Measurements from ENCODE around the gene RPS6KA4.

Gene RPS6KA4

DNA sequence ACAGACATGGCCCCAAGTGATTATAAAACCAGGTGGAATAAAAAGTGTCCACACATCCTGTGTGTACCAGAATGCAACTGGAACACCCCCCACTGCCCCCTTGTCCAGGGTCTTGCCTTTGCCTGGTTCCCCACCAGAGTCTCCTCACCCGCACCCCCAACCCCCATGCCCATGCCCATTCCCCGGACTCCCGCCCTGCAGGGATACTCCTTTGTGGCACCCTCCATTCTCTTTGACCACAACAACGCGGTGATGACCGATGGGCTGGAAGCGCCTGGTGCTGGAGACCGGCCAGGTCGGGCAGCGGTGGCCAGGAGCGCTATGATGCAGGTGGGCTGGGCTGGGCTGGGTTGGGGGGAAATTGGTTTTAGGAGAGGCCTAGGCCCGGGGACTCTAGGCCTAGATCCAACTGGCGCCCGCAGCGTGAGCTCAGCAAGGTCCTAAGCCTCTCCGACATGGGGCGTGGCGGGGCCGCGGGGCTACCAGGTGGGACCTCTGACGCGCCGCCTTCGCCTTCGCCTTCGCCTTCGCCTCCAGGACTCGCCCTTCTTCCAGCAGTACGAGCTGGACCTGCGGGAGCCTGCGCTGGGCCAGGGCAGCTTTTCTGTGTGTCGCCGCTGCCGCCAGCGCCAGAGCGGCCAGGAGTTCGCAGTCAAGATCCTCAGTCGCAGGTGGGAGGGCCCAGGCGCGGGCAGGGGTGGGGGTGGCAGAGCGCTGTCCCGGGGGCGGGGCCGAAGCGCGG, 9.1 kb downstream of the RPS6KA4 start:
- Histone ChIP-seq H3K27me3 (ENCODE audit: insufficient read depth, low read depth) (no peaks in the 10 kb centered on the region), H3K79me2 (ENCODE audit: insufficient read depth, low read depth) (no peaks in the 10 kb centered on the region), H3K36me3 (ENCODE audit: insufficient read depth) (no peaks in the 10 kb centered on the region), H2AFZ (ENCODE audit: low read depth) (no peak overlapping the region), H3K4me2 (no peak overlapping the region), H3K4me3 (IDR thresholded peaks at IDR 0.05; ENCODE audit: insufficient read depth, low read depth, low read length) (no peak overlapping the region), H3K9ac (no peak overlapping the region), H4K20me1 (ENCODE audit: insufficient read depth) (no peaks in the 10 kb centered on the region), H3K4me1 (ENCODE audit: low read depth, poor library complexity, severe bottlenecking) (no peaks in the 10 kb centered on the region), H3K27ac (no peak overlapping the region)
- TF ChIP-seq CTCF (conservative IDR thresholded peaks at IDR 0.05; ENCODE audit: low read depth, low read length) = no peak

- no peak overlapping the region for H3K27ac ChIP-seq
- H3K27me3 ChIP-seq (ENCODE audit: insufficient read depth, low read depth) = no peaks in the 10 kb centered on the region
- no peaks in the 10 kb centered on the region for H3K4me1 ChIP-seq (ENCODE audit: low read depth, poor library complexity, severe bottlenecking)
- no peak for TF ChIP-seq CTCF (conservative IDR thresholded peaks at IDR 0.05; ENCODE audit: low read depth, low read length)
- H3K79me2 ChIP-seq (ENCODE audit: insufficient read depth, low read depth) = no peaks in the 10 kb centered on the region
- H3K36me3 ChIP-seq (ENCODE audit: insufficient read depth) = no peaks in the 10 kb centered on the region
- H2AFZ ChIP-seq (ENCODE audit: low read depth) = no peak overlapping the region
- no peak overlapping the region for H3K4me3 ChIP-seq (IDR thresholded peaks at IDR 0.05; ENCODE audit: insufficient read depth, low read depth, low read length)
- no peaks in the 10 kb centered on the region for H4K20me1 ChIP-seq (ENCODE audit: insufficient read depth)
- no peak overlapping the region for H3K9ac ChIP-seq
- no peak overlapping the region for H3K4me2 ChIP-seq
Measured at GRCh38 chr11:64368673-64369074, 9.7 kb downstream of the RPS6KA4 start.

DNA sequence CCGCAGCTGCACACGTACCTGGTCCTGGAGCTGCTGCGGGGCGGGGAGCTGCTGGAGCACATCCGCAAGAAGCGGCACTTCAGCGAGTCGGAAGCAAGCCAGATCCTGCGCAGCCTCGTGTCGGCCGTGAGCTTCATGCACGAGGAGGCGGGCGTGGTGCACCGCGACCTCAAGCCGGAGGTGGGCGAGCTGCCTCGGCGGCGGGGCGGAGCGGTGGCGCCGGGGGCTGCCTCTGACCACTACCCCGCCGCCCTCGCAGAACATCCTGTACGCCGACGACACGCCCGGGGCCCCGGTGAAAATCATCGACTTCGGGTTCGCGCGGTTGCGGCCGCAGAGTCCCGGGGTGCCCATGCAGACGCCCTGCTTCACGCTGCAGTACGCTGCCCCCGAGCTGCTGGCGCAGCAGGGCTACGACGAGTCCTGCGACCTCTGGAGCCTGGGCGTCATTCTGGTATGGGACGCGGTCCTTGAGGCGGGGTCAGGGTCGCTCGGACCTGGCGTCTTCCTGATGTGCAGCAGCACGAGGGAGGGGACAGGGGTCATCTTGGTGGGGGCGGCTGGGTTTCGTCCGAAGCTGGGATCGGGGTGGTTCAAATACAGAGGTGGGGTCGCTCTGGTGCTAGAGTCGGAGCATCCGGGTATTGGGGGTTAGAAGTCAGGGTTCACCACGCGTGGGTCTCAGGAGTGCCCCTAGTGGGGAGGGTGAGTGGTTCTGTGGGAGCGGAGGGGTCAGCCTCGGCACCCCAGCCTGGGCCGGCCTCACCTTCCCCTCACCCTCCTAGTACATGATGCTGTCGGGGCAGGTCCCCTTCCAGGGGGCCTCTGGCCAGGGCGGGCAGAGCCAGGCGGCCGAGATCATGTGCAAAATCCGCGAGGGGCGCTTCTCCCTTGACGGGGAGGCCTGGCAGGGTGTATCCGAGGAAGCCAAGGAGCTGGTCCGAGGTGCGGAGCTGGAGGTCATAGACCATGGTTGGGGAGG, 10.8 kb downstream of the RPS6KA4 start:
- Histone ChIP-seq H3K4me1 (ENCODE audit: low read depth, poor library complexity, severe bottlenecking) (no peaks in the 10 kb centered on the region), H3K36me3 (ENCODE audit: insufficient read depth) (no peaks in the 10 kb centered on the region), H3K4me2 (no peak overlapping the region), H3K79me2 (ENCODE audit: insufficient read depth, low read depth) (no peaks in the 10 kb centered on the region), H3K4me3 (IDR thresholded peaks at IDR 0.05; ENCODE audit: insufficient read depth, low read depth, low read length) (no peak overlapping the region), H3K27ac (no peak overlapping the region), H3K9ac (no peak overlapping the region), H3K27me3 (ENCODE audit: insufficient read depth, low read depth) (no peaks in the 10 kb centered on the region), H4K20me1 (ENCODE audit: insufficient read depth) (no peaks in the 10 kb centered on the region), H2AFZ (ENCODE audit: low read depth) (no peak overlapping the region)
- TF ChIP-seq CTCF (conservative IDR thresholded peaks at IDR 0.05; ENCODE audit: low read depth, low read length) = no peak

- Histone ChIP-seq H3K36me3 (ENCODE audit: insufficient read depth) (no peaks in the 10 kb centered on the region), H4K20me1 (ENCODE audit: insufficient read depth) (no peaks in the 10 kb centered on the region), H3K27me3 (ENCODE audit: insufficient read depth, low read depth) (no peaks in the 10 kb centered on the region), H3K4me1 (ENCODE audit: low read depth, poor library complexity, severe bottlenecking) (no peaks in the 10 kb centered on the region), H3K4me3 (IDR thresholded peaks at IDR 0.05; ENCODE audit: insufficient read depth, low read depth, low read length) (no peak overlapping the region), H3K4me2 (no peak overlapping the region), H3K9ac (no peak overlapping the region), H3K27ac (no peak overlapping the region), H2AFZ (ENCODE audit: low read depth) (no peak overlapping the region), H3K79me2 (ENCODE audit: insufficient read depth, low read depth) (no peaks in the 10 kb centered on the region)
- TF ChIP-seq CTCF (conservative IDR thresholded peaks at IDR 0.05; ENCODE audit: low read depth, low read length) = no peak
Measured at GRCh38 chr11:64371201-64371600, 12.2 kb downstream of the RPS6KA4 start.
